HG03025 (cell line): ENCODE results near the gene CDKAL1.
"Not testable (repeated sequence)": the region's sequence is repeated elsewhere in the genome, so short reads cannot be mapped to it uniquely, and the experiment has no call there.

Experiments used
- ATAC-seq: cut with Tn5 transposase; IDR thresholded peaks from one replicate; pipeline ENCODE4 v1.9.1; 2021; ENCODE audit warnings: mild to moderate bottlenecking, moderate library complexity; ENCODE audit not compliant: unreplicated experiment, low FRiP score

The CDKAL1 gene

DNA sequence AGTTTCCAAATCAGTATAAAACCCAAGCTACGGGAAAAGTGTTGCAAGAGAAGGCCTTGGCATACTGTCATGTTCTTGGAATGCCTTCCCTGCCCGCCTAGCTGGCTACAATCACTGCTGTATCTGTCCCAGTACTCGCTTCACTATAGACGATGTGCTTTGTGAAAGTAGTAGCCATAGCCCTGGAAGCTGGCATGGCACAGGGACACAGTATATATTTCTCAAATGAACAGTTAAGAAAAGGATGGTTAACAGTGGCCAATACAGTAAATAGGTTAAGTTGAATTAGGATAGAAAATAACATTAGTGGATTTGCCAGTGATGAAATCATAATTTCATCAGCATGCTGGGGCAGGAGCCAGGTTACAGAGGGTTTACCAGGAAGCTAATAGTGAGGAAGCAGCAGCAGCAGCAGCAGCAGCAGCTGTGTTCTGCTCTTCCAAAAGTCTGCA is 499.3 kb downstream of the CDKAL1 start:
- ATAC-seq, result no peak

DNA sequence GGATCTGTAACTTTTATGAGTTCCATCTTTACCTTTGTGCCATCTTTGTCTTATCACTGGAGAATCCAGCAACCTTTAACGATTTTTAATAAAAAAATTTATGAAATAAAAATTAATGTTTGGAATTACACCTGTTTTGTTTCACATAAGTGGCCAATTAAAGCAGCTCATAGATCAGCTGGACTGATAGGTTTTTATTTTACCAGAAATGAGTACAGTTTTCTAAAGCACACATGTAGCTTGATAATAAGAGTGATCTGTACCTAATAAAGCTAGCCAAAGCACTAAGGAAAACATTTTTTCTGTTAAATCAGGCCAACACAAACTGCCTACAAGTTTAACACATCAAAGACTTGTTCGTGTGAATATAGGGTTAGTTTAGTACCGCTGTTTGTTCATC is 500.1 kb downstream of the CDKAL1 start:
- no peak for ATAC-seq

DNA sequence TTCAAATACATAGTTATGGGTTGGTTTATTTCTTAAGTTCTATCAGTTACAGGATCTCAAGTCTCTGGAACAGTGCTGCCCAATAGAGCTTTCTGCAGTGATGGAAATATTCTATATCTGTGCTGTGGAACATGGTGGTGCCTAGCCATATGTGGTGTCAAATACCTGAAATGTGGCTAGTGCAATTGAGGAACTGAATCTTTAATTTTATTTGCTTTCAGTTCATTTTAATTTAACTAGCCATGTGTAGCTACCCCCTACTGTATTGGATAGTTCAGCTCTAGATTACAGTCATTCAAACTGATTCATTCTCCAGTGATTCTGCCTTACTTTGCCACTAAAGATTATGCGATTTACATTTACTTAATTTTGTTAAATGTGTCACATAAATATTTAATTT is 503.2 kb downstream of the CDKAL1 start:
- ATAC-seq, result no peak

DNA sequence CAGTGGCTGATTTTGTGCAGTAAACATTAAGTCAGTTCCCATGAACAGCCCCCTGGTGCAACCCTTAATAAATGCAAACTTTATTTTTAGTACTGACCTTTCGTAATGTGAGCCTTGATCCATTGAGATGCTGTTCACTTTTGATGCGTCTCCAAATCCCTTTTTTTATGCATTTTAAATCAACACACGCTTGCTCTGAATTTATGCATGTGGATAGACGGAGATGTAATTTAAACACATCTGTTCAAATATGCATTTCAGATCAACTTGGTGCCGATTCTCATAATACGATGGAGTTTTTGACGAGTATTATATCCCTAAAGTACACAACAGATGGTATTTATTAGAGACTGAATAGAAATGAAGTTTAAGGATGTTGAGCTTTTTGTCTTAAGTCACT is 505.7 kb downstream of the CDKAL1 start:
- ATAC-seq, result no peak

DNA sequence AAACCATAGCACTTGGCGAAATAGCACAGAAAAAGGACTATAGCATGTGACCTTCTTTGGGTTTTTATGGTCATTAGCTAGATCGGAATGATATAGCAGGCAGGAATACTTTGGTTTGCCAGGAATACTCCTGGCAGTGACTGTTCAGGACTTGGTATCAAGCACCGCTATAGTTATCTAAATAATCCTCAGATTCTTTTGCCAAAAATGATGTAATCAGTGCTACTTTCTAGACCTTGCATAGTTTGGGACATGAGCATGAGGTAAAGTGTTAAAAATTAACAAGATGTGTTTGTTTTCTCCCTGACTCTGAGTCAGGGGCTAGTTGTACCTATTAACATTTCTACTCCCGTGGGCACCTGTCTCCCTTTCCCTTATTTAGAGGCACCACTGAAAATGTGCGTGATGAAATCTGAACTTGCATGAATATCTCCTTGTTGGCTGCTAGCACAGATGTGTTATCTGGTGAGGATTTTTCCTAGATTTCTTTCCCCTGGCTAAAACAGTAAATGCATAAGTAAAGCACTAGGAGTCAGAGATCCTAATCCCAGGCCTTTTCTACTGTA is 511.0 kb downstream of the CDKAL1 start:
- ATAC-seq, result no peak

DNA sequence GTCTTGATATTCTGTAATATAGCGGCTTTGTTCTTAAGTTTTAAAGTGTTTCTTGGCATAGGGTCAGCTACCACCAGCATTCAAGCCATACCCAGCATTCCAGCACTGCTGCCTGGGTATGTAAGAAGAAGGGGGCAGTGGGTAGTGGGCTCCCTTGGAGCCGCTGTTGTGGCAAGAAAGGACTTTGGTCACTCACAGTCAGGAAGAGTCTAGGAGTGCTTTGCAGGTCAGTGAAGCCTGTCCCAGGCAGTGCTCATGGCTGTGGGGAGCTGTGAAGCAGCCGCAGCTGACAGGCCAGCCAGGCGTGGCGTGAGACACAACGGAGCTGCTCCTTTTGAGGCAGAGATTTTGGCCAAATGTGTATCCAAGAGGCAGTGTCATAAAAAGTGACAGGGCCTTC is 512.0 kb downstream of the CDKAL1 start:
- no peak for ATAC-seq

DNA sequence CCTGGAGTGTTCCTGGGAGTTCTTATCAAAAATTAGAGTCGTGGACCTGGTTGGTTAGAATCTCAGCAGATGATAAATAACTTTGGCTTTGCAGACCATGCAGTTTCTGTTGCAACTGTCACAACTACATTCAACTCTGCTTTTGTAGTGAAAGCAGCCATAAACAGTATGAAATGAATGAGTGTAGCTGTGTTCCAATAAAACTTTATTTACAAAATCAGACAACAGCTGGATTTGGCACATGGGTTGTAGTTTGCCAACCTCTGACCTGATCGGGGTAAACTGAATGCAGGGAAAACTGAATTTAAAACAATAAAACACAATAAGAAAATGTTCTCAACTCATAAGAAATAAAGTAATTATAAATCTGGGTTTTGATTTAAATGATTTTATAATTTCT is 513.8 kb downstream of the CDKAL1 start:
- no peak for ATAC-seq

DNA sequence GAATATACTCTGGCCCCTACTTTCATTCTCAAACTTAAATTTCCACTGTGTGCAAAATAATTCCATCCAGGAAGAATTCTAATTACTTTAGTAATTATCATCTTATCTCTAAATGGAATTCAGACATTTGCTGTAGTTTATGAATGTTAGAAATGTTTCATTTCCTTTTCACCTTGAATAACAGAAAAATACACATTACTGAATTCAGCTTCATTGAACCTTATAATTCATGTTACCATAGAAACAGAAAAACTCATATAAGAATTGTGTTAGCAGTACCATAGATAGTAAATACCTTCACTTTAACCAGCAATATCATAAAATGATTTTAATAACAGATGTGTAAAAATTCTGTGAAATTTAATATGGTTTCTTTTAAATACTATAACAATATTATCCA is 514.9 kb downstream of the CDKAL1 start:
- no peak for ATAC-seq

DNA sequence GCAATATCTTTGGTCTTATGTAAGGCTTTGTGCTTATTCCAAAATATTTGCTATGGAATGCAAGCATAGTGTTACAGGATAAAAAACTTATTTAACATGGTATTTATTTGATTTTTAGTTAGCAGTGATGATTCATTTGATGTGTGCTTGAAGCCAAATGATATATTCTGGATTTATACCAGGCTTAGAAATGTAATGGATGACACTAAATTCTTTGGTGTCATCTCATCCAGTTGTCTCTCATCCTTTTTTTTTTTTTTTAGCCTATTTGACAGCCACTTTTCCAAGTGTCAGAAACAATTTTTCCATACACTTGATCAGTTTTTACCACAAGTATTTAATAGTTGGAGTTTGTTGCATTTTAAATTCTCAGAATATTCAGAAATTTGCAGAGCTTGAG is 515.3 kb downstream of the CDKAL1 start:
- no peak for ATAC-seq

DNA sequence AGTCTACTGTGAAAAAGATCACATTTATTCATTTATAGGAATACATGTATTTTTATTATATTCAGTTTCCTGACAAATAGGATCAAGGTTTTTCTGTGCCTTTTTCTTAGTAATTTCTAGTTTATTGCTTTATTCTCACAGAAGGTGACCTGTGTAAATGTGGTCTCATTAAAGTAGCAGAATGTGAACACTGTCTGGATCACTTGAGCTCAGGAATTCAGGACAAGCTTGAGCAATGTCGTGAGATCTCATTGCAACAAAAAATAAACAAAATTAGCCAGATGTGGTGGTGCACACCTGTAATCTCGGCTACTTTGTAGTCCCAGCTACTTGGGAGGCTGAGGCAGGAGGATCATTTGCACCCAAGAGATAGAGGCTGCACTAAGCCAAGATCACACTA is 516.7 kb downstream of the CDKAL1 start:
- no peak for ATAC-seq

DNA sequence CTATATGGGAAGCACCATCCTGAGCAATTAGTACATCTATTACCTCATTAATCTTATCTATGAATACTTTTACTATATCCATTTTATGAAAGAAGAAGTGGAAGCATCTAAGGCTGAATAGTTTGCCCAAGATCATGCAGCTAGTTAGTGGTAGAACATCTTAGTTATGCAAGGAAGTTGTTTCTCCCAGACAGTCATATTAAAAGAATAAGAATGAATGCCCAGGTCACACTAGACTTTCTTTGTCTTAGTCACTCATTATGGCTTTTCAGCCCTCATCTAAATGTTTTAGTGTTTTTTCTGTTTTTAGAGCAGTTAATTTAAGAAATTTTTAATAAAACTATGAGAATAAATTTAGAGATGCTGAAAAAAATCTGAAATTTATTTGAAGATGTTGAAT is 517.5 kb downstream of the CDKAL1 start:
- no peak for ATAC-seq

DNA sequence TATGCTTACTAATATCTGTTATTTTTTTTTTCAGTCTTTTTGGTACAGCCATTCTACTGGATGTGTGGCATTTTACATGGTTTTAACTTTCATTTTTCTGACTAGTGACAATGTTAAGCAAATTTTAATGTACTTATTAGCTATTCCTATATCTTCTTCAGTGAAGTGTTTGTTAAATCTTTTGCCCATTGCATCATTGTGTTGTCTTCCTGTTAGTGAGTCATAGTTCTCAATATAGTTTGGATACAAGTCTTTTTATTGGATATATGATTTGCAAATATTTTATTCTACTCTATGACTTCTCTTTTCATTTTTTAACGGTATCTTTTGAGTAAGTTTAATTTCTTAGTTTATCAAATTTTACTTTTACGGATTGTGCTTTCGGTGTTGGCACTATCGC is 519.4 kb downstream of the CDKAL1 start:
- no peak for ATAC-seq

DNA sequence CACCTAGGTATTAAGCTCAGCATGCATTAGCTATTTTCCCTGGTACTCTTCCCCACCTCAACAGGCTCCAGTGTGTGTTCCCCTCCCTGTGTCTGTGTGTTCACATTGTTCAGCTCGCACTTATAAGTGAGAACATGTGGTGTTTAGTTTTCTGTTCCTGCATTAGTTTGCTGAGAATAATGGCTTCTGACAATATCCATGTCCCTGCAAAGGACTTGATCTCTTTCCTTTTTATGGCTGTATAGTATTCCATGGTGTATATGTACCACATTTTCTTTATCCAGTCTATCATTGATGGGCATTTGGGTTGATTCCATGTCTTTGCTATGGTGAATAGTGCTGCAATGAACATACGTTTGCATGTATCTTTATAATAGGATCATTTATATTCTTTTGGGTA is 521.2 kb downstream of the CDKAL1 start:
- not testable (repeated sequence) for ATAC-seq

DNA sequence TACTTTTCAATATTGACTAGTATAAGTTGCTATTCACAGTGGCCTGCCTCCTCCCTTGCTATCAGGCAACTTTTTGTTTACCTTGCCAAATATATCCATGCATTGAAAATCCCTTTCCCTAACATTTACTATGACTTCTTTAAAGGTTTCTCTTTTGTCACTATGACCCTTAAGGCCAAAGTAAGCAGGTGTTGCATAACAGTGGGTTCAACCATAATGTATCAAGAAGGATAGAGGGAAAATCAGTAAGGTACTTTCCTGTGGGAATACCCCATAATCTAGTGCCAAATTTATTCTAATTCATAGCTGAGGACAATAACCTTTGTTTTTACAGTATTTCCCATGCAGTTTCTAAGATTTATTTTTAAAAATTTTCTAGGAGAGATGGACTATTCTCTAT is 527.6 kb downstream of the CDKAL1 start:
- no peak for ATAC-seq

DNA sequence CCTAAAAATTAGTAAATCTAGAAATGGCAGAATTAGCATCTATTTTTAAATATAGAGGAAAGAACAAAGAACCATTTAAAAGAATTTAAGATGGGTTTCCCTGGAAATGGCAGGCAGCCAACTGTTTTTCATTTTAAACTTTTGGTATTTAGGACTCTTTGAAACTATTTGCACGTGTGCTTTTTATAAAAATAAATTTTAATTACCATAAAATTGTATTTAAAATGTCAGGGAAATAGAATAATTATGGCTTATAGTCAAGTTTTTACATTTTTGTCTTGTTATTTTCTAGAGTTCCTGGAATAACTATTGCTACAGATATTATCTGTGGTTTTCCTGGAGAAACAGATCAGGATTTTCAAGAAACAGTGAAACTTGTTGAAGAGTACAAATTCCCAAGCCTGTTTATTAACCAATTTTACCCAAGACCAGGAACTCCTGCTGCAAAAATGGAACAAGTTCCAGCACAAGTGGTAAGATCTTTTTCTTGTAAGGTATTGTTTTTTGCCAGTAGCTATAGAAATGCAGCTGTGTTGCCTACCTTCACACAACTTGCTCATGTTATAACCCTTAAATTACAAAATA is 530.6 kb downstream of the CDKAL1 start:
- no peak for ATAC-seq

DNA sequence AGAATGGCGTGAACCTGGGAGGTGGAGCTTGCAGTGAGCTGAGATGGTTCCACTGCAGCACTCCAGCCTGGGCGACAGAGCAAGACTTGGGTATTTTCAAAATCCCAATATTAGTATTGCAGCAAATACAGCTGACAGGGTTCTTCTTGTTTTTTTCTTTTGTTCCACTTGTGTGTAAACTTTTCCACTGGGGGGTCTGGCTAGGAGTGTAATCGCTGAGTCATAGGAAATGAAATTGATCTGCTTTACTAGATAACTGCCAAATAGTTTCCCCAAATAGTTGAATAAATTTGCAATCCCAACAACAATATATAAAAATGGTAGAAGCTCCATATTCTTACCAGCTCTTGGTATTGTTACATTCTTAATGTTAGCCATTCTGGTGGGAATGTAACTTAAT is 533.3 kb downstream of the CDKAL1 start:
- no peak for ATAC-seq

DNA sequence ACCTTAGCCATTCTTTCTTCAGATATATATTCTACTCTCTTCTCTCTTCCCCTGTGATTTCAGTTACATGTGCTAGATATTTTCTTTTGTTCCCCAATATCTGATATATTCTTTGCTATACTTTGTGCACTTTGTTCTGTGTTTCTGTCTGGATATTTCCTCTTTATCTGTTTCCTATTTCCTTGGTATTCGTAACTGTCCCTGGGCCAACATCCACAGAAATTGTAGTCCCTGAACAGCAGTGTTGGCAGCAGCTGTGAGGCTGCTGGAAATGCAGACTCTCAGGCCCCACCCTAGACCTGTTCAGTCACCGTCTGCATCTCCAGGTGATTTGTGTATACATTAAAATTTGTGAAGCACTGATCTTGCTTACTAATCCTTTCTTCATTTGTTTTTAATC is 536.4 kb downstream of the CDKAL1 start:
- no peak for ATAC-seq

DNA sequence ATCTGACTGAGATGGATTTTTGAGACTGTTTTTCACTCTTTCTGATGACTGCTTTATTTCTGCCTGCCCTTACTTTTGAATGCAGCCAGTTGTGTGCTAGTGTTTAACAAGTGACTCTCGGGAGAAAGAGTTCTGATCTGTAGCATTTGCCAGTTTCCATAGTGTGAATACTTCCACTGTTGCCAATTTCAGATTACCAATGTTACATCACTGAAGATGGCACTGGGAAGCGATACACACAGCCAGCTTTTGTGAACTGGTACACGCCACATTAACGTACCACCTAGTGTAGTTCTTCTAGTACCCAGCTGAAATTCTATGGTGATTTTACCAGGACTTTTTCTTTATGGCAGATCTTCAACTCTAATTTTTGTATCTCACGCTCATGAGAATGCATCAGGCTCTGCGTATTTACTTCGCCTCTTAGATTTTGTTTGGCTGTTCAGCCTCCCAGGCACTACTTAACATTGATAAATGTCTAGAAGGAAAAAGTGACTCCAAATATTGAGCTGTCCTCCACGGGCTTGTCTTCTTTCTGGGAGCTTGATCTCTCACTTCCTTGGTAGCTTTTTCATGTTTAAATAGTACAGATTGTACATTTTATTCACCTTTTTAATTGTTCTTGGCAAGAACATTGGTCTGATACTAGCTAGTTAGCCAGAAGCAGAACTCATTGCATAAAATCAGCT is 537.7 kb downstream of the CDKAL1 start:
- no peak for ATAC-seq

DNA sequence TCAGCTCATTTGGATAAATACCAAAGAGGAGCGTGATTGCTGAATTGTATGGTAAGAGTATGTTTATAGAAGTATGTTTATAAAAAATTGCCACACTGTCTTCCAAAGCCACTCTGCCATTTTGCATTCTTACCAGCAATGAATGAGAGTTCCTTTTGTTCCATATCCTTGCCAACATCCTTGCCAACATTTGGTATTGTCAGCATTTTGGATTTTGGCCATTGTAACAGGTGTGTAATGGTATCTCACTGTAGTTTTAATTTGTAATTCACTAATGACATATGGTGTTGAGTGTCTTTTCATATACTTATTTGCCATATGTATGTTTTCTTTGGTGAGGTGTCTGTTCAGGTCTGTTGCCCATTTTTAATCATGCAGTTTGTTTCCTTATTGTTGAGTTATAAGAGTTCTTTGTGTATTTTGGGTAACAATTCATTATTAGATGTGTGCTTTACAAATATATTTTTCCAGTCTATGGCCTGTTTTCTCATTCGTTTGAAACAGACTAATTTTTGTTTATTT is 539.1 kb downstream of the CDKAL1 start:
- ATAC-seq, result no peak

DNA sequence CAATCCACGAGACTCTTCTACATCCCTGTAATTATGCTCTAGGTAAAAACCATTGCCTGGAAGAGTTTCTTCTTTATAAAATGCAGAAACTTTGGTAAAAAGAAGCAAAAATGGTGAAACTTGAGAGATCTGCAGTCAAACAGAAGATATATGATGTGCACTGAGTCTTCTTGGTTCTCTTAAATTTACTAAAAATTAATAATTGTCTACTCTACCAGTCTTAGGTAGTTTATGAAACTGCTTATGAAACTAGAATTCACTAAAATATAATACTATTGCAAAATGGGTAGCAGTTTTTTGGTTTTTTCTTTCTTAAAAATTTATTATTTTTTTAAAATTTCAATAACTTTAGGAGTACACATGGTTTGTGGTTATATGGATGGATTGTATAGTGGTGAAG is 540.2 kb downstream of the CDKAL1 start:
- no peak for ATAC-seq

DNA sequence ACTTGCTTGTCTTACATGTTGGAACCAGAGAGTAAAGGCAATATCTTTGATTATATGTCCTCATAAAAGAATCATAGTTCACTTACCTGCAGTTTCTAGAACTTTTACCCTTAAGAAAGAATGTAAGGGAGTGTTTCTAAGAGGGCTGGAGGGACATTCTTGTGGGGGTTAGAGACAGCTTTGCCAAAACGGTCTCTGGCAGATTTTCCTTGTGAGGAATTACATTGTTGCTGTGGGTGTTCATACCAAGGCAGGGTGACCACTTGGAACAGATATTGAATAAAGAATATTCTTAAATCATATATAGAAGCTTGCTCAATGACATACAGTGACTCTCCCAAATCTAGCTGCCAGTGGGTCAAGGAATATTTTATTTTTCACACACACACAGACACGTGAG is 541.7 kb downstream of the CDKAL1 start:
- ATAC-seq, result no peak

DNA sequence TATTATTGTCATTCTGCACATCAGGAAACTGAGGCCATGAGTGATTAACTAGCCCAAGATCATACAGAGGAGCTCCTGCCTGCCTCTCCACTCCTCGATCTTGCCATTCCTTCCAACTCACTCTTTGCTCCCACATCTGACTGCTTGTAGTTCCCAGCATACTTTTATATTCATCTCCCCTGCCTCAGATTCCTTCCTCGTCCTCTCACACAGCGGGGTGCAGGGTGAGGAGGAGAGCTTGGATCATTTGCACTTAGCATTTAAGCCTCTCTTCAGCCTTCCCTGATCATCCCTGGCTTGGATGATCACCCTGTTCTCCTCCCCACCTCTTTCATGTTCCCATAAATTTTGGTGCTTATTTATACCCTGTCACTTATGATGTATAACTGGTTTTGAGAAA is 544.2 kb downstream of the CDKAL1 start:
- ATAC-seq, result no peak
